Measurements from ENCODE around the gene PRM3.

PRM3 gene

DNA sequence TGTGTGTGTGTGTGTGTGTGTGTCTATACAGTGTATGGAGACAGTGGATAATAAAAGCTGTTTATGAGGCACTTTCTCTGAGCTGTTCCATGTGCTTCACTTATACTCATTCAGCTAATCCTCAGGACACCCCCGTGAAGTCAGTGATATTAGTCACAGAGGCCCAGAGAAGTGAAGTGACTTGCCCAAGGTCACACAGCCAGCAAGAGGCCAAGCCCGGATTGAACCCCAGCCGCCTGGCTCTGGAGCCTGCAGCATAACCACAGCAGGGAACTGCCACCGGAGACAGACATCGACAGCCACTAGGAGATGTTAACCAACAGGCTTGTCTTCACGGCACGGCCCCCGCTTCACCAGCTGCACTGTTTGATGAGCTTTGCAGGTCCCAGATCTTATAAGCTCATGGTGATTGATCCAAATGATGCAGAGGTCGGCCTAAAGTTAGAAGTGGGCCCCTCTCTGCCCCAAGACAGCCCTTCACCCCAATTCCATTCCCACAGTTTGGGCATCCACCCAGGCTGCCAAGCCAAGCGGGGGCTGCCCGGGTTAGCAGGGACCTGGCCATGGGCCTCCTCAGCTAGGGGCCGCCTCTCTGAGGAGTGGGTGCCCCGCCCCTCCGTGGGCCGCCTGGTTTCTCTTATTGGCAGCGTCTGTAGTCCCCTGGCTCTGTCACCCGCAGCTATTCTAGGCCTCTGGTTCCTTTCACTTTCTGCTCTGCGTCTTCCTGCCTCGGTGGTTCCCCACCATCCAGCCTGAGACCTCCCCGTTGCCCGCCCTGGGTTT lies 48.3 kb downstream of the PRM3 start:
- H3K4me3 Mint-ChIP-seq: no peak overlapping the region
- H3K36me3 Mint-ChIP-seq (ENCODE audit: low read depth): no peaks in the 10 kb centered on the region
- no peaks in the 10 kb centered on the region for H3K9me3 Mint-ChIP-seq
- peaks cover 11% of the 10 kb centered on the region for H3K27me3 Mint-ChIP-seq (ENCODE audit: low read depth)
- H3K4me1 Mint-ChIP-seq: no peaks in the 10 kb centered on the region
- H3K27ac Mint-ChIP-seq: no peak overlapping the region
- no peak for TF ChIP-seq CTCF (IDR thresholded peaks at IDR 0.05; ENCODE audit: unreplicated experiment in 3 of 3)

DNA sequence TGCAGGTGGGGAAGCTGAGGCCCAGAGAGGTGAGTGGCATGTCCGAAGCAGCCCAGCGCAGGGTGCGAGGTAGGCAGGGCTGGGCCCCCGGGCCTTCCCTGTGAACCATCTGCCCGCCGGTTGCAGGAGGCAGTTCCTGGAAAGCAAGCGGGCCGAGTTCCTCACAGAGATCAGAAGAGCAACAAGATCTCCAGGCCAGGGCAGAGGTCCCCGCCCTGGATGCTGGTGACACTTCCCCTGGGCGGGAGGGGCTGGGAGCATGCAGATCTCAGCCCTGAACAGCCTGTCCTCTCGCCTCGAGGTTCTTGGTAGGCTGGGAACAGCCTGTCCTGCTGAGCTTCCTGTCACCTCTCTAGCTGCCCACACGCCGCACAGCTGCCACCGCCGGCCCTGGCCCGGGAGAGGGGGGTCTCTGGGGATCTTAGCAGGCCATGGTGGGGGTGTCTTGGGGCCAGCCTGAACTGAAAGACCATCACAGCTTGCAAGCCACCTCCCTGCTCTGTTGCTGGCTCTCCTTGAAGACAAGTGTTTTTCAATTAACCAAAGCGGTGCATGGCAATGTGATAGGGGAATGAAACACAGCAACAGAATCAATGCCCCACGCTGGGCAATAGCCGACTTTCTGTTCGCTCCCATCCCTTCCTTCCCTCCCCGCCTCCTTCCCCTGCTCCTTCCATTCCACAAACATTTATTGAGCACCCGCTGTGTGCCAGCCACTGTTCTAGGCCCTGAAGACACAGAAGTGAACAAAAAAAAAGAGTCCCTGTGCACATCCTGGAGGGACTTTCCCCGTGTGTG lies 49.1 kb downstream of the PRM3 start:
- Mint-ChIP-seq H3K36me3 (ENCODE audit: low read depth) (no peaks in the 10 kb centered on the region), H3K9me3 (no peaks in the 10 kb centered on the region), H3K4me3 (no peak overlapping the region), H3K4me1 (no peaks in the 10 kb centered on the region), H3K27me3 (ENCODE audit: low read depth) (peaks cover 11% of the 10 kb centered on the region), H3K27ac (no peak overlapping the region)
- TF ChIP-seq CTCF (IDR thresholded peaks at IDR 0.05; ENCODE audit: unreplicated experiment in 3 of 3): no peak
